Measurements from ENCODE around the gene ELMO2.

Gene ELMO2

GRCh38 chr20:46353500-46354206 is 52.8 kb downstream of the ELMO2 start:
- DNase-seq (ENCODE audit: insufficient read length, low spot score) (no peak), FAIRE-seq (no peak)

- FAIRE-seq: no peak
- no peak for DNase-seq (ENCODE audit: insufficient read length, low spot score)
Measured at GRCh38 chr20:46352370-46352938, 54.0 kb downstream of the ELMO2 start.

GRCh38 chr20:46351357-46352058 is 54.9 kb downstream of the ELMO2 start:
- DNase-seq (ENCODE audit: insufficient read length, low spot score) (no peak), FAIRE-seq (no peak)

GRCh38 chr20:46350986-46351267 is 55.5 kb downstream of the ELMO2 start:
- no peak for FAIRE-seq
- no peak for DNase-seq (ENCODE audit: insufficient read length, low spot score)

- peak; percentile 76 for DNase-seq (ENCODE audit: insufficient read length, low spot score)
- peak; percentile 79 for FAIRE-seq
Measured at GRCh38 chr20:46350201-46350985, 56.0 kb downstream of the ELMO2 start.

GRCh38 chr20:46349742-46350056 is 56.7 kb downstream of the ELMO2 start:
- FAIRE-seq (no peak), DNase-seq (ENCODE audit: insufficient read length, low spot score) (no peak)

- peak; percentile 50 for DNase-seq (ENCODE audit: insufficient read length, low spot score)
- FAIRE-seq: peak; percentile 65
Measured at GRCh38 chr20:46349035-46349741, 57.2 kb downstream of the ELMO2 start.

GRCh38 chr20:46347841-46348803 is 58.3 kb downstream of the ELMO2 start:
- no peak for DNase-seq (ENCODE audit: insufficient read length, low spot score)
- no peak for FAIRE-seq

GRCh38 chr20:46346770-46347169 is 59.6 kb downstream of the ELMO2 start:
- no peak for DNase-seq (ENCODE audit: insufficient read length, low spot score)
- no peak for FAIRE-seq

GRCh38 chr20:46344488-46345162 is 61.8 kb downstream of the ELMO2 start:
- FAIRE-seq (no peak), DNase-seq (ENCODE audit: insufficient read length, low spot score) (no peak)

GRCh38 chr20:46343975-46344357 is 62.4 kb downstream of the ELMO2 start:
- DNase-seq (ENCODE audit: insufficient read length, low spot score) (no peak), FAIRE-seq (no peak)

GRCh38 chr20:46343348-46343974 is 63.0 kb downstream of the ELMO2 start:
- no peak for FAIRE-seq
- DNase-seq (ENCODE audit: insufficient read length, low spot score): no peak

- DNase-seq (ENCODE audit: insufficient read length, low spot score) (no peak), FAIRE-seq (no peak)
Measured at GRCh38 chr20:46342451-46343347, 63.7 kb downstream of the ELMO2 start.

GRCh38 chr20:46342010-46342378 is 64.4 kb downstream of the ELMO2 start:
- no peak for FAIRE-seq
- DNase-seq (ENCODE audit: insufficient read length, low spot score): no peak

GRCh38 chr20:46341074-46342009 is 65.1 kb downstream of the ELMO2 start:
- DNase-seq (ENCODE audit: insufficient read length, low spot score): no peak

GRCh38 chr20:46339037-46339436 is 67.4 kb downstream of the ELMO2 start:
- DNase-seq (ENCODE audit: insufficient read length, low spot score): no peak
- FAIRE-seq: no peak

More at GRCh38 chr20:46341074-46342009, 65.1 kb downstream of the ELMO2 start:
- FAIRE-seq: no peak

- DNase-seq (ENCODE audit: insufficient read length, low spot score) (no peak), FAIRE-seq (no peak)
Measured at GRCh38 chr20:46336735-46337134, 69.7 kb downstream of the ELMO2 start.
